ENCODE results near the gene CD9. TPM values are rescaled to one million over a fixed set of nuclear protein-coding genes. Genes with fewer than 3 reads are reported as not detected.
A peak's percentile ranks its signal among the peaks of the same experiment; 100 is the strongest.

Gene CD9
- polyA plus RNA-seq, 1 donor (not counting 4 experiments of a cell fraction or from before 2014, with no cell fraction given), result 1,084 TPM

GRCh38 chr12:6281081-6281809 is 81.0 kb downstream of the CD9 start:
- no peaks in the 10 kb centered on the region for H3K79me2 ChIP-seq (ENCODE audit: control insufficient read depth, insufficient read depth, low read length)
- H3K9ac ChIP-seq (ENCODE audit: control insufficient read depth, extremely low read depth, insufficient read depth, low read length), result no peak overlapping the region
- no peak for TF ChIP-seq EZH2 (IDR thresholded peaks at IDR 0.05; ENCODE audit: low read length)
- TF ChIP-seq, protein P1, sequence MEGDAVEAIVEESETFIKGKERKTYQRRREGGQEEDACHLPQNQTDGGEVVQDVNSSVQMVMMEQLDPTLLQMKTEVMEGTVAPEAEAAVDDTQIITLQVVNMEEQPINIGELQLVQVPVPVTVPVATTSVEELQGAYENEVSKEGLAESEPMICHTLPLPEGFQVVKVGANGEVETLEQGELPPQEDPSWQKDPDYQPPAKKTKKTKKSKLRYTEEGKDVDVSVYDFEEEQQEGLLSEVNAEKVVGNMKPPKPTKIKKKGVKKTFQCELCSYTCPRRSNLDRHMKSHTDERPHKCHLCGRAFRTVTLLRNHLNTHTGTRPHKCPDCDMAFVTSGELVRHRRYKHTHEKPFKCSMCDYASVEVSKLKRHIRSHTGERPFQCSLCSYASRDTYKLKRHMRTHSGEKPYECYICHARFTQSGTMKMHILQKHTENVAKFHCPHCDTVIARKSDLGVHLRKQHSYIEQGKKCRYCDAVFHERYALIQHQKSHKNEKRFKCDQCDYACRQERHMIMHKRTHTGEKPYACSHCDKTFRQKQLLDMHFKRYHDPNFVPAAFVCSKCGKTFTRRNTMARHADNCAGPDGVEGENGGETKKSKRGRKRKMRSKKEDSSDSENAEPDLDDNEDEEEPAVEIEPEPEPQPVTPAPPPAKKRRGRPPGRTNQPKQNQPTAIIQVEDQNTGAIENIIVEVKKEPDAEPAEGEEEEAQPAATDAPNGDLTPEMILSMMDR (optimal IDR thresholded peaks at IDR 0.05 in 1 of 3, IDR thresholded peaks at IDR 0.05 in 1 of 3, conservative IDR thresholded peaks at IDR 0.05 in 1 of 3; ENCODE audit: extremely low read depth in 1 of 3, insufficient read depth in 2 of 3, low read length in 3 of 3), result no peak
- no peaks in the 10 kb centered on the region for H3K36me3 ChIP-seq (ENCODE audit: control insufficient read depth in 2 of 2, extremely low read depth in 1 of 2, insufficient read depth in 2 of 2, low read length in 2 of 2)
- no peaks in the 10 kb centered on the region for H3K9me3 ChIP-seq (ENCODE audit: control insufficient read depth, low read depth, low read length)
- H3K27me3 ChIP-seq (ENCODE audit: control insufficient read depth, extremely low read depth, insufficient read depth, low read length), result no peaks in the 10 kb centered on the region
- H3K4me1 ChIP-seq (ENCODE audit: control insufficient read depth, extremely low read depth, insufficient read depth, low read length), result peaks cover 52% of the 10 kb centered on the region
- no peaks in the 10 kb centered on the region for H3K9me1 ChIP-seq (ENCODE audit: control insufficient read depth, extremely low read depth, insufficient read depth, low read length)
- no peak overlapping the region for H2AFZ ChIP-seq (ENCODE audit: control insufficient read depth, low read length)
- H3K4me2 ChIP-seq (ENCODE audit: control insufficient read depth, extremely low read depth, insufficient read depth, low read depth, low read length), result no peak overlapping the region
- dilution Hi-C loops (cut with MboI; ENCODE audit: extremely low pct_ligation_motif_present, low sequenced_read_pairs), result no loop called here
- H3K4me3 ChIP-seq (ENCODE audit: control insufficient read depth in 2 of 3, extremely low read depth in 1 of 3, insufficient read depth in 2 of 3, low read depth in 1 of 3, low read length in 3 of 3), result no peak overlapping the region
- no peak for FAIRE-seq
- no peaks in the 10 kb centered on the region for H4K20me1 ChIP-seq (ENCODE audit: control insufficient read depth, extremely low read depth, insufficient read depth, low read length)
- H3K27ac ChIP-seq (ENCODE audit: control insufficient read depth, insufficient read depth, low read length), result peak overlapping the region; percentile 20
- DNase-seq (ENCODE audit: low read depth, low spot score), result no peak

- FAIRE-seq (no peak), DNase-seq (ENCODE audit: low read depth, low spot score) (no peak)
- Histone ChIP-seq H3K27ac (ENCODE audit: control insufficient read depth, insufficient read depth, low read length) (no peak overlapping the region), H4K20me1 (ENCODE audit: control insufficient read depth, extremely low read depth, insufficient read depth, low read length) (no peaks in the 10 kb centered on the region), H3K27me3 (ENCODE audit: control insufficient read depth, extremely low read depth, insufficient read depth, low read length) (no peaks in the 10 kb centered on the region), H3K36me3 (ENCODE audit: control insufficient read depth in 2 of 2, extremely low read depth in 1 of 2, insufficient read depth in 2 of 2, low read length in 2 of 2) (no peaks in the 10 kb centered on the region), H3K9me3 (ENCODE audit: control insufficient read depth, low read depth, low read length) (no peaks in the 10 kb centered on the region), H3K4me3 (ENCODE audit: control insufficient read depth in 2 of 3, extremely low read depth in 1 of 3, insufficient read depth in 2 of 3, low read depth in 1 of 3, low read length in 3 of 3) (no peak overlapping the region), H3K4me2 (ENCODE audit: control insufficient read depth, extremely low read depth, insufficient read depth, low read depth, low read length) (no peak overlapping the region), H3K4me1 (ENCODE audit: control insufficient read depth, extremely low read depth, insufficient read depth, low read length) (peaks cover 58% of the 10 kb centered on the region), H3K79me2 (ENCODE audit: control insufficient read depth, insufficient read depth, low read length) (no peaks in the 10 kb centered on the region), H3K9ac (ENCODE audit: control insufficient read depth, extremely low read depth, insufficient read depth, low read length) (no peak overlapping the region), H2AFZ (ENCODE audit: control insufficient read depth, low read length) (no peak overlapping the region), H3K9me1 (ENCODE audit: control insufficient read depth, extremely low read depth, insufficient read depth, low read length) (no peaks in the 10 kb centered on the region)
- TF ChIP-seq, protein P1 (optimal IDR thresholded peaks at IDR 0.05 in 1 of 3, IDR thresholded peaks at IDR 0.05 in 1 of 3, conservative IDR thresholded peaks at IDR 0.05 in 1 of 3; ENCODE audit: extremely low read depth in 1 of 3, insufficient read depth in 2 of 3, low read length in 3 of 3), result no peak
- no peak for TF ChIP-seq EZH2 (IDR thresholded peaks at IDR 0.05; ENCODE audit: low read length)
- dilution Hi-C loops (cut with MboI; ENCODE audit: extremely low pct_ligation_motif_present, low sequenced_read_pairs), result no loop called here
Observed at GRCh38 chr12:6282453-6282840, 82.2 kb downstream of the CD9 start.
